Endodermal cell (in vitro differentiated cells): ENCODE data around the gene GALM. TPM values are rescaled to one million over a fixed set of nuclear protein-coding genes. Genes with fewer than 3 reads are reported as not detected.

Source experiments
- DNase-seq: peaks from one replicate; pipeline ENCODE4 v3.0.0-alpha.2; 2017
- H3K27ac ChIP-seq: 2 replicates; pipeline ENCODE4 v1.5.1; 2013; ENCODE audit warnings: mild to moderate bottlenecking, low read depth, low read length, moderate library complexity
- H3K27me3 ChIP-seq: 2 replicates; pipeline ENCODE4 v1.6.1; 2013; ENCODE audit warnings: mild to moderate bottlenecking, low read length, moderate library complexity; ENCODE audit not compliant: insufficient read depth, control insufficient read depth, poor library complexity, severe bottlenecking
- H3K36me3 ChIP-seq: 2 replicates; pipeline ENCODE4 v1.7.0; 2013; ENCODE audit warnings: mild to moderate bottlenecking, low read length, moderate library complexity; ENCODE audit not compliant: control insufficient read depth, insufficient read depth
- H3K4me1 ChIP-seq: one replicate; pipeline ENCODE4 v1.7.0; 2013; ENCODE audit warnings: low read length; ENCODE audit not compliant: control insufficient read depth, insufficient read depth
- H3K4me3 ChIP-seq: 2 replicates; pipeline ENCODE4 v1.5.1; 2013; ENCODE audit warnings: mild to moderate bottlenecking, low read length, moderate library complexity
- H3K9ac ChIP-seq: 2 replicates; pipeline ENCODE4 v1.6.1; 2013; ENCODE audit warnings: mild to moderate bottlenecking, low read length, moderate library complexity; ENCODE audit not compliant: poor library complexity, severe bottlenecking; ENCODE audit errors: extremely low read depth
- H3K9me3 ChIP-seq: 2 replicates; pipeline ENCODE4 v1.6.1; 2013; ENCODE audit warnings: mild to moderate bottlenecking, low read length, moderate library complexity; ENCODE audit not compliant: control insufficient read depth
- H3K27ac Mint-ChIP-seq: 2 replicates; pipeline ENCODE4 v1.8.0; 2020; ENCODE audit warnings: mixed read lengths
- H3K27me3 Mint-ChIP-seq: 2 replicates; pipeline ENCODE4 v1.8.0; 2021; ENCODE audit warnings: mild to moderate bottlenecking, mixed read lengths; ENCODE audit not compliant: insufficient read depth
- H3K36me3 Mint-ChIP-seq: 2 replicates; pipeline ENCODE4 v1.8.0; 2020; ENCODE audit warnings: low read depth, mixed read lengths
- H3K4me1 Mint-ChIP-seq: 2 replicates; pipeline ENCODE4 v1.8.0; 2020; ENCODE audit warnings: mixed read lengths
- H3K4me3 Mint-ChIP-seq: 2 replicates; pipeline ENCODE4 v1.8.0; 2020; ENCODE audit warnings: mild to moderate bottlenecking, moderate library complexity, mixed read lengths
- H3K9me3 Mint-ChIP-seq: 2 replicates; pipeline ENCODE4 v1.8.0; 2020; ENCODE audit warnings: mild to moderate bottlenecking, mixed read lengths
- CTCF ChIP-seq: fragments of 200-600 bp; sonication (generic); conservative IDR thresholded peaks from 2 replicates; pipeline ENCODE4 v1.5.0; 2021; ENCODE audit warnings: antibody characterized with exemption, mild to moderate bottlenecking
- WGBS, 2 experiments: methylation state at CpG; one replicate each; pipeline versions ENCODE4 v1.1.5 to v1.1.7; 2013; ENCODE audit warnings: missing lambda C conversion rate in 2 of 2, mixed read lengths in 1 of 2; ENCODE audit not compliant: insufficient coverage in 1 of 2, insufficient read length in 1 of 2; 5-methylcytosine and 5-hydroxymethylcytosine counted together
- total RNA-seq, 2 donors: library from RNA; stranded (reverse); fragmentation: NEBNext Ultra II Directional in 1 of 2; extraction: Animal tissue kit (Norgen Biotek cat#: 25700) in 1 of 2; gene quantifications; 2 replicates in 1 of 2; 3 replicates in 1 of 2; pipeline ENCODE4 v1.2.1, GENCODE V29; 2021

The GALM gene
- total RNA-seq, 2 donors from 2014 or later, result 14.2 to 16.2 TPM

GRCh38 chr2:38649176-38649728 lies 16.7 kb upstream of the GALM start:
- Mint-ChIP-seq H3K27me3 (no peaks in the 10 kb centered on the region), H3K36me3 (peaks cover 2% of the 10 kb centered on the region), H3K4me3 (no peak overlapping the region), H3K27ac (no peak overlapping the region), H3K4me1 (peaks cover 14% of the 10 kb centered on the region), H3K9me3 (peaks cover 10% of the 10 kb centered on the region)
- Histone ChIP-seq H3K4me3 (no peak overlapping the region), H3K27ac (no peak overlapping the region), H3K27me3 (peaks cover 8% of the 10 kb centered on the region), H3K9me3 (peaks cover 4% of the 10 kb centered on the region), H3K9ac (no peak overlapping the region), H3K36me3 (no peaks in the 10 kb centered on the region), H3K4me1 (peaks cover 5% of the 10 kb centered on the region)
- no peak for TF ChIP-seq CTCF
- no peak for DNase-seq
- WGBS, 2 experiments, result 96% methylated on average over 10 to 12 of the region's 12 CpGs

- H3K9me3 ChIP-seq, result no peaks in the 10 kb centered on the region
- peaks cover 5% of the 10 kb centered on the region for H3K4me1 ChIP-seq
- 89 to 94% methylated on average over 5 to 6 of the region's 6 CpGs for WGBS, 2 experiments
- H3K27ac Mint-ChIP-seq, result no peak overlapping the region
- H3K27ac ChIP-seq, result no peak overlapping the region
- H3K9ac ChIP-seq, result no peak overlapping the region
- TF ChIP-seq CTCF, result no peak
- no peak overlapping the region for H3K4me3 Mint-ChIP-seq
- H3K9me3 Mint-ChIP-seq, result peaks cover 4% of the 10 kb centered on the region
- H3K27me3 ChIP-seq, result peaks cover 8% of the 10 kb centered on the region
- no peaks in the 10 kb centered on the region for H3K36me3 ChIP-seq
- H3K4me3 ChIP-seq, result no peak overlapping the region
- no peaks in the 10 kb centered on the region for H3K27me3 Mint-ChIP-seq
- no peak for DNase-seq
- H3K36me3 Mint-ChIP-seq, result no peaks in the 10 kb centered on the region
- H3K4me1 Mint-ChIP-seq, result peaks cover 14% of the 10 kb centered on the region
Measured at GRCh38 chr2:38650012-38650411, 15.9 kb upstream of the GALM start.

DNA sequence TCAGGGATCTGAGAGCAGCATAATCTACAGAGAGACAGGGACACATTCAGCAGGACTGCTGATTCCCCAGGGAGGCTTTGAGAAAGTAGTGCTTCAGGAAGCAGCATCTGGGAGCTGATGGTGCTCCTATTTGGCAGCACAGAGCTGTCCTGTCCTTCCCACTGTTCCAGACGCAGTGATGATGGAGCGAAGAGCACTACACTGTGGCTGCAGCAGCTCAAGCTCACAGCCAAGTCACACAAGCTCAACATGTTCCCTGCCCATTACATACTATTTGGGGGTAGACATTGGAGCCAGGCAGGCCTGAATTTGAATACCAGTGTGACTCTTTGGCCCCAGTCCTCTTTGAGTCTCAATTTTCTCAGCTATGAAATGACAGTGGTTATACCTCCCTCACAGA lies 15.2 kb upstream of the GALM start:
- no peaks in the 10 kb centered on the region for H3K36me3 ChIP-seq
- no peak overlapping the region for H3K4me3 ChIP-seq
- H3K27ac ChIP-seq, result no peak overlapping the region
- Mint-ChIP-seq H3K4me3 (no peak overlapping the region), H3K36me3 (no peaks in the 10 kb centered on the region), H3K27me3 (peaks cover 2% of the 10 kb centered on the region), H3K9me3 (no peaks in the 10 kb centered on the region), H3K27ac (no peak overlapping the region), H3K4me1 (peaks cover 14% of the 10 kb centered on the region)
- no peak overlapping the region for H3K9ac ChIP-seq
- H3K27me3 ChIP-seq, result peaks cover 8% of the 10 kb centered on the region
- WGBS, 2 experiments, result 93 to 100% methylated on average over 1 to 2 of the region's 2 CpGs
- no peaks in the 10 kb centered on the region for H3K9me3 ChIP-seq
- H3K4me1 ChIP-seq, result peaks cover 5% of the 10 kb centered on the region
- no peak for TF ChIP-seq CTCF
- DNase-seq, result no peak
